HL-60 (cell line): ENCODE data around the gene FOS.

Experiments
- DNase-seq, 2 experiments: peaks; one replicate each; pipeline ENCODE4 v3.0.0-alpha.2; 2010 to 2020; ENCODE audit warnings: low read depth in 1 of 2, low spot score in 1 of 2
- H3K27ac ChIP-seq: fragments of 250-450 bp; sonication (Bioruptor Pico); replicated peaks from 2 replicates; pipeline ENCODE4 v1.5.1; 2020; ENCODE audit warnings: mild to moderate bottlenecking, moderate library complexity
- H3K27me3 ChIP-seq: fragments of 250-450 bp; sonication (Bioruptor Pico); 2 replicates; pipeline ENCODE4 v1.5.1; 2021; ENCODE audit warnings: mild to moderate bottlenecking, moderate library complexity; ENCODE audit not compliant: insufficient read depth, poor library complexity, severe bottlenecking
- H3K4me3 ChIP-seq: replicated peaks from 2 replicates; pipeline ENCODE4 v1.5.1; 2011; ENCODE audit warnings: mild to moderate bottlenecking, control low read depth, low read length; ENCODE audit not compliant: insufficient read depth
- CTCF ChIP-seq: IDR thresholded peaks from one replicate; pipeline ENCODE4 v1.5.1; 2011; ENCODE audit warnings: low read length, control low read depth, inconsistent platforms; ENCODE audit not compliant: insufficient read depth
- GABPA ChIP-seq: IDR thresholded peaks from 2 replicates; pipeline ENCODE4 v1.6.1; 2012; ENCODE audit warnings: low read depth
- POLR2AphosphoS5 ChIP-seq: IDR thresholded peaks from 2 replicates; pipeline ENCODE4 v1.6.1; 2012; ENCODE audit warnings: low read depth
- REST ChIP-seq: IDR thresholded peaks from 2 replicates; pipeline ENCODE4 v1.6.1; 2012; ENCODE audit warnings: low read depth; ENCODE audit not compliant: insufficient replicate concordance
- SPI1 ChIP-seq: IDR thresholded peaks from 2 replicates; pipeline ENCODE4 v1.6.1; 2012; ENCODE audit warnings: low read depth, mild to moderate bottlenecking, borderline replicate concordance

FOS gene

GRCh38 chr14:75277815-75278421 is 710 bp upstream of the FOS start:
- TF ChIP-seq POLR2AphosphoS5: 0 out of 2 replicates have a peak, but pooled peaks have one; percentile 1
- TF ChIP-seq CTCF: no peak
- Histone ChIP-seq H3K27ac (peak overlapping the region; percentile 90), H3K4me3 (peak overlapping the region; percentile 38), H3K27me3 (no peaks in the 10 kb centered on the region)
- no peak for DNase-seq

- Histone ChIP-seq H3K27me3 (no peaks in the 10 kb centered on the region), H3K4me3 (peak overlapping the region; percentile 62), H3K27ac (peak overlapping the region; percentile 90)
- no peak for DNase-seq
- TF ChIP-seq CTCF: no peak
- TF ChIP-seq SPI1: no peak
- no peak for TF ChIP-seq POLR2AphosphoS5
- TF ChIP-seq GABPA: no peak
- no peak for TF ChIP-seq REST
Observed at GRCh38 chr14:75279153-75279762, 630 bp downstream of the FOS start.

- DNase-seq: no peak
- H3K4me3 ChIP-seq: peak overlapping the region; percentile 62
- H3K27me3 ChIP-seq: no peaks in the 10 kb centered on the region
- TF ChIP-seq CTCF (no peak), SPI1 (no peak), POLR2AphosphoS5 (peak; percentile 46; the same call in 1 of the 2 replicates)
- no peak overlapping the region for H3K27ac ChIP-seq
Observed at GRCh38 chr14:75279763-75280290, 1.2 kb downstream of the FOS start.

GRCh38 chr14:75280291-75280830 is 1.7 kb downstream of the FOS start:
- H3K27ac ChIP-seq: no peak overlapping the region
- peak overlapping the region; percentile 62 for H3K4me3 ChIP-seq
- DNase-seq: no peak
- TF ChIP-seq SPI1 (no peak), POLR2AphosphoS5 (no peak), CTCF (no peak)
- no peaks in the 10 kb centered on the region for H3K27me3 ChIP-seq
